Stomach smooth muscle (tissue), 2 donors: ENCODE results near the gene IL20.

Source experiments
- H3K27ac ChIP-seq: one replicate; pipeline ENCODE4 v1.7.0; 2013; ENCODE audit warnings: mild to moderate bottlenecking, low read length, inconsistent platforms
- H3K27me3 ChIP-seq, 2 donors: one replicate each; pipeline ENCODE4 v1.7.0; 2013; ENCODE audit warnings: low read length in 2 of 2; ENCODE audit not compliant: insufficient read depth in 2 of 2, control insufficient read depth in 1 of 2
- H3K36me3 ChIP-seq, 2 donors: one replicate each; pipeline ENCODE4 v1.7.0; 2013; ENCODE audit warnings: low read length in 2 of 2; ENCODE audit not compliant: control insufficient read depth in 2 of 2, insufficient read depth in 2 of 2
- H3K4me1 ChIP-seq: one replicate; pipeline ENCODE4 v1.7.0; 2013; ENCODE audit warnings: low read length; ENCODE audit not compliant: control insufficient read depth, insufficient read depth
- H3K4me3 ChIP-seq, 2 donors: one replicate each; pipeline ENCODE4 v1.7.0; 2013; ENCODE audit warnings: low read length in 2 of 2
- H3K9ac ChIP-seq, 2 donors: one replicate each; pipeline ENCODE4 v1.7.0; 2013; ENCODE audit warnings: low read length in 2 of 2, mild to moderate bottlenecking in 1 of 2
- H3K9me3 ChIP-seq, 2 donors: one replicate each; pipeline ENCODE4 v1.7.0; 2013; ENCODE audit warnings: low read length in 2 of 2; ENCODE audit not compliant: control insufficient read depth in 2 of 2
- donor health status: healthy.
- donor health status: Pancreatic carcinoma.

The IL20 gene

DNA sequence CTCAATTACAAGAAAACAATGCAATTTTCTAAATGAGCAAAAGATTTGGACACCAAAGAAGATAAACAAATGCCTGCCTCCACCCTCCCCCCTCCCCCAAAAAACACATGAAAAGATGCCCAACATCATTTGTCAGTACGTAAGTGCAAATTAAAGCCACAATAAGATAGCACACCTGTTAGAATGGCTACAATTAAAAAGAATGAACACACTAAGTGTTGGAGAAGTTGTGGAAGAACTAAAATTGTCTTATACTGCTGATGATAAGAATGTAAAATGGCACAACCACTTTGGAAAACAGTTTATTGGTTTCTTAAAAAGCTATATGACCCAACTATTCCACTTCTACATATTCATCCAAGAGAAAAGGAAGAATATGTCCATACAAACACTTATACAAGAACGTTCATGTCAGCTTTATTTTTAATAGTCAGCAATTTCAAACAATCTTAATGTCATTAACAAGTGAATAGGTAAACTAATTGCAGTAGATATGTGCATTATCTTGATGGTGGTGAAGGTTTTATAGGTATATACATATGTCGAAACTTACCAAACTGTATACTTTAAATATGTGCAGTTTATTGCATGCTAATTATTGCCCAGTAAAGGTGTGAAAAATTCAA, 10.4 kb downstream of the IL20 start:
- H3K36me3 ChIP-seq: no peaks in the 10 kb centered on the region
- no peaks in the 10 kb centered on the region for H3K27me3 ChIP-seq
- no peak overlapping the region for H3K9ac ChIP-seq
- H3K4me1 ChIP-seq: no peaks in the 10 kb centered on the region
- no peak overlapping the region for H3K4me3 ChIP-seq
- H3K9me3 ChIP-seq: peaks cover 13 to 17% of the 10 kb centered on the region in 2 donors
- no peak overlapping the region for H3K27ac ChIP-seq

DNA sequence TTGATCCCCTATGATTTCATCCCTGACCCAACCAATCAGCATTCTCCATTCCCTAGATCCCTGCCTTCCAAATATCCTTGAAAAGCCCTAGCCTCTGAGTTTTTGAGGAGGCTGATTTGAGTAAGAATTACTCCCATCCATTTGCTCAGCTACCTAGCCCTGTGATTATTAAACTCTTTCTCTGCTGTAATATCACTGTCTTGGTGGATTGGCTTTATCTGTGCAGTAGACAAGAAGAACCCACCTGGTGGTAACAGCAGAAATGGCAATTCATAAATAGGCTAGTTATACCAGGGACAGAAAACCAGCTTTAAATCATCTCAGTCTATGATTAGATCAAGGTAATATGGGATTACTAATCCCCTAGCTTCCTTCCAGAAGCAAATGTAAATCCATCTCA, 13.0 kb downstream of the IL20 start:
- H3K9me3 ChIP-seq: peaks cover 7 to 12% of the 10 kb centered on the region in 2 donors
- H3K4me1 ChIP-seq: no peaks in the 10 kb centered on the region
- no peaks in the 10 kb centered on the region for H3K27me3 ChIP-seq
- H3K9ac ChIP-seq: no peak overlapping the region
- no peak overlapping the region for H3K4me3 ChIP-seq
- no peak overlapping the region for H3K27ac ChIP-seq
- no peaks in the 10 kb centered on the region for H3K36me3 ChIP-seq

GRCh38 chr1:206880314-206880713, 14.9 kb downstream of the IL20 start:
- Histone ChIP-seq H3K27ac (no peak overlapping the region), H3K9me3 (peaks cover 5 to 12% of the 10 kb centered on the region in 2 donors), H3K9ac (no peak overlapping the region), H3K36me3 (no peaks in the 10 kb centered on the region), H3K4me3 (no peak overlapping the region), H3K27me3 (no peaks in the 10 kb centered on the region), H3K4me1 (no peaks in the 10 kb centered on the region)

- H3K27me3 ChIP-seq: no peaks in the 10 kb centered on the region
- no peaks in the 10 kb centered on the region for H3K36me3 ChIP-seq
- H3K4me1 ChIP-seq: no peaks in the 10 kb centered on the region
- peaks cover 5 to 12% of the 10 kb centered on the region in 2 donors for H3K9me3 ChIP-seq
- no peak overlapping the region for H3K9ac ChIP-seq
- H3K4me3 ChIP-seq: no peak overlapping the region
- H3K27ac ChIP-seq: no peak overlapping the region
These were observed 17.1 kb downstream of the IL20 start for GRCh38 chr1:206882555-206882954.

DNA sequence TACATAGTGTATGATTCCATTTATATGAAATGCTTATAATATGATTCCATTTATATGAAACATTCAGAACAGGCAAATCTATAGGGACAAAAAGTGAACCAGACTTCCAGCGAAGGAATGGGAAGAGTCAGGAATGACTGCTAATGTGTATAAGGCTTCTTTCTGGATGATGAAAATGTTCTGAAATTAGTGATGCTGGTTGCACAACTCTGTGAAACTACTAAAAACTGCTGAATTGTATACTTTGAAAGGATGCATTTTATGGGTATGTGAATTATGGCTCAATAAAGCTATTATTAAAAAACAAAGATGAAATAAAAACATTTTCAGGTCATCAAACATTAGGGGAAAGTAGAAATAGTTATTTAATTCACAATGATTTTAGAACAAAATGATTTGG, 17.7 kb downstream of the IL20 start:
- no peak overlapping the region for H3K9ac ChIP-seq
- no peaks in the 10 kb centered on the region for H3K36me3 ChIP-seq
- no peak overlapping the region for H3K4me3 ChIP-seq
- peaks cover 5 to 7% of the 10 kb centered on the region in 2 donors for H3K9me3 ChIP-seq
- no peaks in the 10 kb centered on the region for H3K27me3 ChIP-seq
- no peaks in the 10 kb centered on the region for H3K4me1 ChIP-seq
- H3K27ac ChIP-seq: no peak overlapping the region

GRCh38 chr1:206883876-206884275, 18.5 kb downstream of the IL20 start:
- no peak overlapping the region for H3K4me3 ChIP-seq
- H3K36me3 ChIP-seq: no peaks in the 10 kb centered on the region
- no peak overlapping the region for H3K9ac ChIP-seq
- H3K27me3 ChIP-seq: no peaks in the 10 kb centered on the region
- H3K9me3 ChIP-seq: peaks cover 2% of the 10 kb centered on the region in 2 donors
- no peak overlapping the region for H3K27ac ChIP-seq
- no peaks in the 10 kb centered on the region for H3K4me1 ChIP-seq

- H3K9ac ChIP-seq: no peak overlapping the region
- H3K36me3 ChIP-seq: no peaks in the 10 kb centered on the region
- H3K27ac ChIP-seq: no peak overlapping the region
- H3K4me3 ChIP-seq: no peak overlapping the region
- peaks cover 0 to 2% of the 10 kb centered on the region in 2 donors for H3K9me3 ChIP-seq
- H3K27me3 ChIP-seq: no peaks in the 10 kb centered on the region
- no peaks in the 10 kb centered on the region for H3K4me1 ChIP-seq
These were observed 20.1 kb downstream of the IL20 start for GRCh38 chr1:206885341-206886060.

GRCh38 chr1:206886831-206887230, 21.4 kb downstream of the IL20 start:
- Histone ChIP-seq H3K4me3 (no peak overlapping the region), H3K36me3 (no peaks in the 10 kb centered on the region), H3K27ac (no peak overlapping the region), H3K9me3 (peaks cover 0 to under 1% of the 10 kb centered on the region in 2 donors), H3K4me1 (no peaks in the 10 kb centered on the region), H3K9ac (no peak overlapping the region), H3K27me3 (peaks cover 5 to 6% of the 10 kb centered on the region in 2 donors)

DNA sequence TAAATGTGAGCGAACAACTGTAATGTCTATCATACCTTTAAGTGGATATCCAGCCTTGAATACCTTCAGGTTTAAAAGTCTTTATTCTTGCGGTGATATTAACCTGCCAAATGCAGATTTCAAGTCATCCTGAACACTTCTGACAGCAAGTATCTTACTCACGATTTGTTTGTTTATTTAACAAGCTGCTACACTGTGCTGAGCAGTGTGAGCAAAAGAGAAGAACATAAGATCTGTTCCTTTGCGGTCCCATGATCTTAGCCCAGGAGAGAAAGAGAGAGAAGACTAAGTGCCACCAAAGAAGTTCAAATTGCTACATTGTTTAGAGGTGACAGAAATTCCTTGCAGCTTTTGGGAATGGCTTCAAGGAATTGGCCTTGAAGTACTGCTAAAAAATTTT, 22.3 kb downstream of the IL20 start:
- Histone ChIP-seq H3K27ac (no peak overlapping the region), H3K9me3 (no peaks in the 10 kb centered on the region), H3K27me3 (peaks cover 7 to 8% of the 10 kb centered on the region in 2 donors), H3K36me3 (no peaks in the 10 kb centered on the region), H3K9ac (no peak overlapping the region), H3K4me1 (no peaks in the 10 kb centered on the region), H3K4me3 (no peak overlapping the region)

GRCh38 chr1:206890125-206891060, 25.0 kb downstream of the IL20 start:
- H3K27ac ChIP-seq: no peak overlapping the region

More at GRCh38 chr1:206890125-206891060, 25.0 kb downstream of the IL20 start:
- Histone ChIP-seq H3K4me1 (no peaks in the 10 kb centered on the region), H3K27me3 (peaks cover 7 to 10% of the 10 kb centered on the region in 2 donors), H3K36me3 (no peaks in the 10 kb centered on the region), H3K9me3 (no peaks in the 10 kb centered on the region), H3K4me3 (no peak overlapping the region), H3K9ac (no peak overlapping the region)
